Measurements from ENCODE around the gene IFI16.

The IFI16 gene

DNA sequence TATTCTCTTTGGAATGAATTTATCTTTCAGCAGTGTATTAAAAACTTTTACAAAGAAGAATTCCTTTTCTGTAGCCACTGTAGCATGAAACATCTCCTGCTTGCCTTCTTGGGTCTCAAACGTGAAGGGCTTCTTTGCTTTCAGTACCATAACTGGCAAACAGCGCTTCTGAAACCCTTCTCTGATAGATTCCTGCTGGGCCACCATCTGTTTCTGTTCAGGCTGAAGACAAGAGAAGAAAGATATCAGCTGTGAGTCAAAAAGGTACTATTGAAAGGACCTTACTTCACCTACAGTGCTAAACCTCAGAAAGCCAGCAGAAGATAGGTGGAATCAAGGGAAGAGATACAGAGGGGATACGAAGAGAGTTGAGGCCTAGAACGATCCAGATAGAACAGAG, 56.4 kb downstream of the IFI16 start:
- DNase-seq, result no peak

DNA sequence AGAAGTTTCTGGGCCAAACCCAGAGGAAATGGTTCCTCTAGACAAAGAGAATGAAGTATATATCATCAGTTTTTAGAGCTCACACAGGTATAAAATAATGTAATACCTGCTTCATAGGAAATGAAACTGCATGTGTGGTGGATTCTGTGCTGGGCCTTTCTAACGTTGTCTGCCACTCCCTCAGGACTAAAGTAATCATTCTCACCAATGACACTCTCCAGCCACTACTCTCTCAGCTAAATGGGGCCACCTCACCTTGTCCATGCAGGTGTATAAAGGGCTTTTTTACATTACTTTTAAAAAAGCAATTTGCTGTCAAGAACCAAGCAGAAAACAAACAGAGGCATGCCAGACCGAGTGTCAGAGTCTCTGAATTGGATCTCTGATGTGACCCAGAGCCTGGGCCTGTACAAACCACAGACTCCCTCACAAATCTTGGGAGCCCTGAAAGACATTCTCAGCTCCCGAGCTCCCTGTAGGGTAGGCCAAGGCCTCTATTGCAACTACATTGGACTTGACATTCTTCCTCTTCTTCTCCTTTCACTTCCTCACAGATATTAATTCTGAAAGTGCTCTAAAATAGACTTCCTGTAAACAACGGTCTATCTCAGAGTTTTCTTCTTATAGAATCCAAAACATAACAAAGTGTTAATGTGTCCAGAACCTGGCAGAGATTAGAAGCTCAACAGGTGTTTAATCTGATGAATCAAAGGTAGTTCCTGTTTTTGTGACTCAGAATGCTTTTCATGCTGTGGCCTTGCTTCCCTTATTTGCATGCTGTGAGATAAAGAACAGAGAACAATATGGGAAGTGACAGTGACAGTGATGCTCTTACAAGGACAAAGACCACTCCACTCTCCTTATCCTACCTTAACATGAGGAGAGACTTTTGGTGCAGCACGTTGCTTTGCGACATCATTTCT, 58.3 kb downstream of the IFI16 start:
- DNase-seq, result peak in 1 of 2 experiments; percentile 11

DNA sequence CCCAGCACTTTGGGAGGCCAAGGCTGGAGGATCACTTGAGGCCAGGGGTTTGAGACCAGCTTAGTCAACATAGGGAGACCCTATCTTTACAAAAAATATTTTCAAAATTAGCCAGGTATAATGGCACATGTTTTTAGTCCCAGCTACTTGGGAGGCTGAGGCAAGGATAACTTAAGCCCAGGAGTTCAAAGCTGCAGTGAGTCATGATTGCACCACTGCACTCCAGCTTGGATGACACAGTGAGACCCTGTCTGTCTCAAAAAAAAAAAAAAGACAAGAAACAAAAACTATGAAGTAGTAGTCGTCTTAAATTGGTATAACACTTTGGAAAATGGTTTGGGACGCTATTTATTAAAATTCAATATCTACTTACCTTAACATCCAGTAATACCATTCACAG, 59.2 kb downstream of the IFI16 start:
- DNase-seq, result no peak

GRCh38 chr1:159071970-159072582, 62.4 kb downstream of the IFI16 start:
- DNase-seq, result peak; percentile 61 to 87

- no peak for DNase-seq
Measured at GRCh38 chr1:159076438-159077119, 66.9 kb downstream of the IFI16 start, which contains the start of gene AIM2. TSS of gene AIM2 (minus strand) at chr1:159076766. CDS start at chr1:159073499, 3,267 bp downstream.

DNA sequence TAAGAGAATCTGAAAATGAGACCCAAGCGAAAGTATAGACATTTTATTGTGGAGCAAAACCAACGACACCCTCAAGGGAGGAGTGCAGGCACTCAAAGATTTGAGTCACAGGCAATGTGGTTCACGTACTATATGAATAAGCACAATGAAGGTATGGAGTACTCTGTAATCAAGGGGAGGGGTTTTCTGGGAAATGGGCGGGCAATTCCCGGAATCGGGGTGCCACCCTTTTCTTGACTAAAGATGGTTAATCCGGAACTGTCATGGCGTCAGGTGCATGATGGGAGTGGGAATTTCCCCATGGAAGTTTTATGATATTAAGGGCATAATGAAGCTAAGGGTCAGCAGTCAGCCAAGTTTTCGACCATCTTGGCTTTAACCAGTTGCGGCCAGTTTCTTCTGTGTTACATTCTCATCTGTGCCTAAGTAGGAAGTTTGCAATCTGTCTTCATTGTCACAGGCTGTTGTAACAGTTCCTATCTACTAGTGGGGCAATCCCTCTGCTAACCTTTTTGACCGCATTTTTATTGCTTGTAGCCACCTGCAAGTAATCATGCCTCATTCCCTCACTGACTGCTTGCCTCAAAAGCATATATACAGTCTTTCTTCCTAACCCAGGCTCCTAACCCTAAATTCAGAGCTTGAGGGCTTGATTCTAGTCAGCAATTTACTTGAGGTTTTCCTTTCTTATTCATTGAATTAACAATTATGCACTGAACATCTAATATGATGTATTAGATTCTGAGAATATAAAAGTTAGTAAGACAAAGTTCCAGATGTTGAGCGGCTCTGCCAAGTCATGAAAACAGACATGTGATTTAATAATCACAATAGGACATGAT, 67.6 kb downstream of the IFI16 start:
- DNase-seq, result no peak

DNA sequence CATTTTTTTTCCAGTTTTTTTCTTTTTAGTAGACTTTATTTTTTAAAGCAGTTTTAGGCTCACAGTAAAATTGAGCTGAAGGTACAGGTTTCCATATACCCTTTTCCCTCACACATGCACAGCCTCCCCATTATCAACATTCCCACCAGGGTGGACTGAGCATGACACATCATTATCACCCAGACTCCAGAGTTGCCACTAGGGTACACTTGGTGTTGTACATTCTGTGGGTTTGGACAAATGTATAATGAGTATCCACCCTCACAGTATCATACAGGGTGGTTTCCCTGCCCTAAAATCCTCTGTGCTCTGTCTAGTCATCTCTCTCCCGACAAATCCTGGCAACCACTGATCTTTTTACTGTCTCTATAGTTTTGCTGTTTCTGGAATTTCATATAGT, 69.8 kb downstream of the IFI16 start:
- no peak for DNase-seq

DNA sequence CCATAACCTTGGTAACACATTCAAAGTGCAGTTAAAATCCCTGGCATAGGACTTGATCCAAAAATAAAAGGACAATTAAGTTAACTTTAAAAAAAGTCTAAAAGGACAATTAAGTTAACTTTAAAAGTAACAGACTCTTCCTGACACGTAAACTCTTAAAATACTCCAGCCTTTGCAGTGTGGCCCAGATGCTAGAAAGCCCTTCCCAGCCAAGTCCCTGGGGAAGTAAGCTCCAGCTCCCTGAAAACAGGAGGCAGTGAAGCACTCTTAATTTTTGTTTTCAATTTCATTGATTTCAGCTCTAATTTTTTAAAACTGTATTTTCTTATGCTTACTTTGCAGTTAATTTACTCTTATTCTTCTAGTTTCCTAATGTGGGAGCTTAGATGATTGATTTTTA, 71.9 kb downstream of the IFI16 start:
- no peak for DNase-seq

- no peak for DNase-seq
Measured at GRCh38 chr1:159083013-159083412, 73.3 kb downstream of the IFI16 start.

- no peak for DNase-seq
Measured at GRCh38 chr1:159084152-159084551, 74.4 kb downstream of the IFI16 start.

DNA sequence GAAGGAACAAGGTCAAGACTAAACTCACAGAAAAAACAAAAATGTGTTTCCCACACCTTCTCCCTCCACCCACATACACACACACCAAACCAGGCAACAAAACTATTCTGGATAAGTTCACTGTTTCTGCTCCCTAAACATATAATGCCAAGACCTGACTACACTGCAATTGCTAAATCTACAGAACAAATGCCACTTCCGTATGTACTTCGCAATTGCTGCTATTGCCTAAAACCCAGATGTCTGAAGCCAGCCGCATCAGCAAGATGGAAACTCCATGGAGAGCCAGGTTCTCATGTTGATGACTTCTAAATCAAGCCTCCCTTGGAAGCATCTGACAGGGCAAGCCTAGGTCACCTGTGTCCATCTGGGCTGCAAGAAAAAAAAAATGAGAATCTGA, 75.2 kb downstream of the IFI16 start:
- no peak for DNase-seq

DNA sequence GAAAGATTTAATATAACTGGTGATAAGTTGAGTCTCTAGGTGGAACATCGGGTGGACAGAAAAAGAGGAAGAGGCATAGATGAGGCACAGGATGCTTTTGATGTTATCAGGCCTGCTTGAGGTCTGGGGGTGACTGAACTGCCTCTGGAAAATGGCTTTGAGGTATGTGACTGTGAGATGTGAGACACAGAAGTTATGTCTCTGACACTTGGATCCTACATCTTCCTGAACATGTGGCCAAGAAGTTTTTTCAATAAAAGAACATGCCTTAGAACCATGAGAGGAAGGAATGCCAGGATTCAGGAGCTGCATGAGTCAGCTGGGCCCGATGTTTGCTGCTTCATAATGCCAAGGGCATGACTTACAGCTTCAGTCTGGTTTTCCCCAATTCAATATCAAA, 78.3 kb downstream of the IFI16 start:
- no peak for DNase-seq

DNA sequence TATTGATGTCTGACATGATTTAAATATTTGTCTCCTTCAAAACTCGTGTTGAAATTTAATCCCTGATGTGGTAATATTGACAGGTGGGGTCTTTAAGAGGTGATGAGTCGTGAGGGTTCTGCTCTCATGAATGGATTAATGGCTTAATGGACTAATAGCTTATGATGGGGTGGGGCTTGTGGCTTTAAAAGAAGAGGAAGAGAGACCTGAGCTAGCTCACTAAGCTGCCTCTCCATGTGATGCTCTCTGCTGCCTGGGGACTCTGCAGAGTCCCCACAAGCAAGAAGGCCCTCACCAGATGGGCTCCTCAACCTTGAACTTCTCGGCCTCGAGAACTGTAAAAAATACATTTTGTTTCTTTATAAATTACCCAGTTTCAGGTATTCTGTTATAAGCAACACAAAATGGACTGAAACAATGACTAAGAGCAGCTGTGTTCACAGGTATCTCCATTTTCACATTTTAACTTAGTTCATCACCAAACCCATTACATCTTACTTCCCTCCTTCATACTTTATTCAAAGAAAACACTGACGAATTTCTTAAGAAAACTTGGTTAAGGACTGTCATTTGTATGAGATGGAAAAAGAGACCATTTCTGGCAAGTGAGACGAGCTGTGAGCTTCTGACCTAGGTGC, 79.0 kb downstream of the IFI16 start:
- no peak for DNase-seq

DNA sequence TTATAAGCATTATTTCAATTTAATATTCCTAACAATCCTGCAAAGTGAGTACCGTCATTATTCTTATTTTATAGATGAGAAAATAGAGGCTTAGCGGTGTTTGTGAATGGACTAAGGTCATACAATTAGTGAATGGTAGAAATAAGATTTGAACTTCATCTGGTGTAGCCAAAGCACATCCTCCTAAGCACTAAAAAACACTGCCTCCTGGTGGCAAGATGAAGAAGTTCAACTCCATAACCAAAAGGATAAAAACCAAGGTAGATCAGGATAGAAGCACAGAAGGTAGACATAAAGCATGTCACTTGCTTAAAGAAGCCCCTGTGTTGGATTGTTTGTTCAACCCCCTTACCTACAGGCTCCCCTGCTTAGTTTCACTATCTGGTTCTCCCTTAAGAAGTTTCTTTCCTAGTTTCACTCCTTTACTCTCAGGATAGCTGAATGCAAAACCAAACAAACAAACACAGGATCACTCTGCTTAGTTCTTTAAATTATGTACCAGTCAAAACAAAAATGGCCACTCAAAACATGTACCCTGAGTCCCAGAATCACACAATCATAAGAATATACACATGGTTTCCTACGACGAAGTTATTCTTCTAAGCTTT, 79.6 kb downstream of the IFI16 start:
- peak in 1 of 2 experiments; percentile 59 for DNase-seq

DNA sequence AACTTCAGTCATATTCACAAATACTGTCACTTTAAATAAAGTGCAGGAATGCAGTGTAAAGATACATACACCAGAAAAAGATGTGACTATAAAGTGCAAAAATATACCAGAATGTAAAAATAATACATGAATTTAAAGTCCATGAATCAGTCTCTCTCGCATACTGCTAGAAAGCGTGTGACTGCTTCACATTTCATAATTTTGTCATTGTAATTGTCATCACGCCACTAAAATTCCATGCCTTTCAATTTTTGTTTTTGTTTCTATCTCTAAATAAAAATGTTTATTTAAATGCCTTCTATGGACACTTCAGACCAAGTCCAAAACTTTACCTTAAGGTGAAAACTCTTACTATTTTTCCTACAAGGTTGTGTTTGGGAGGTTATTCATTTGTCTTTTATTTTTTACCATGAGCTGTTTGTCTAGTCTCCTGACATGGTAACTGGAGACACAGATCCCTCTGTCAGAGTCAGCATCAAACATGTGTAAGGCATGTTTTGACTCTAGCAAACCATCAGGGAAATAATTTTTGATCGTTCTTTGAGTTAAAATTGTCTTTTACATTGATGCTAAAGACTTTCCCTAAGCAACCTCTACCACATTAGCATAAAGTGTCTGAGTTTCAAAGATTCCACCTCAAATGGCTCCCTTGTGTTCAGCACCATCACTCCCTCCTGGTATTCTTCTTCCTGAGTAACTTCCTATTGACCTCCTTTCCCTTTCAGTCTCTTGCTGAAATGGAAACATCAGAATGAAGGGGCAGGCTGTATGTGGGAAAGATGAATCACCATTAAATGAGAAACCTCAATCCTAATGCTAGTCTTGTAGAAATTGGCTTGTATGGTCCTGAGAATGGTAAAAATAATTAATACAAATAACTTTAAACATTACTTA, 80.8 kb downstream of the IFI16 start:
- DNase-seq, result no peak

GRCh38 chr1:159091180-159091560, 81.5 kb downstream of the IFI16 start:
- DNase-seq, result no peak

DNA sequence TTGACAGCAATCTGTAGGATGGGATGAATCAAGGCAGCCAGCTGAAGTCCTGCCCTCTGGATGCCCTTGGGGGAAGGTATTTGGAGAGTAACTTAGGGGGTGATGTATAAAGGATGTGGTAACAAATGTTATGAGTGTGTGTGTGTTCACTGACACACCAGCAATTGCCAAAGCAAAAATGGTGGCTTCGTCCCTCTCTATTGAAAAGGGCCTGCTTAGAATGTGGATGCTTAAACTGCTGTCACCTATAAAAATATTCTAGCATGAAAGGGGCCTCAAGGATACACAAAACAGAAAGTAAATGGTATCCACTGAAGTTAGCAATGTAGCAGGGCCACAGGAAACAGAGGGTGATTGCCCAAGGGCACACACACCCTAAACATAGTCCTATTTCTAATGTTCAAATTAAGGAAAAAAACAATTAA, 81.9 kb downstream of the IFI16 start:
- no peak for DNase-seq

GRCh38 chr1:159092036-159092760, 82.5 kb downstream of the IFI16 start:
- no peak for DNase-seq

GRCh38 chr1:159098596-159098995, 88.9 kb downstream of the IFI16 start:
- DNase-seq, result no peak

DNA sequence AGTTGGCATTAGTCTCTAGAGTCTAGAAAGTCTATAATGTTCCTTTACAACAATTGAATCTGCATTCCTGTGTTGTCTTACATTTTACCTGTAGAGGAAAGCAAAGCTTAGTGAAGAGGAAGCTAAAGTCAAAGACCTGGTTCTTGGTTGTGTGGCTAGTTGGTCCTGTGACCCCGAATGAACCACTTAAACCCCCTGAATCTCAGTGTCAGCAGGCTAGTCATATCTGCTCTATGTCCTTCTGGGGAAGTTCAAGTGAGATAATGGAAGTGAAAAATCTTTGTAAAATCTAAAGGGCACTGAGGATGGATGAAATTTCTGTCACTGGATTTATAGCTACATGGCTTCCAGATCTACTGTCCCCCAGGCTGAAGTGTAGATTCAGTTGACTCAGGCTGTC, 90.9 kb downstream of the IFI16 start:
- no peak for DNase-seq

All from NCI-H526 (cell line).